ENCODE data around the gene ERGIC3.
"Not testable (repeated sequence)": the region's sequence is repeated elsewhere in the genome, so short reads cannot be mapped to it uniquely, and the experiment has no call there.

The ERGIC3 gene

GRCh38 chr20:35541783-35542662 lies at the start of gene ERGIC3:
TSS of gene ERGIC3 (plus strand) at chr20:35542078. CDS start at chr20:35542098, 20 bp downstream.
- peak; percentile 93 for DNase-seq (ENCODE audit: low read depth)

GRCh38 chr20:35492352-35492751 lies 49.5 kb upstream of the ERGIC3 start:
- no peak for DNase-seq (ENCODE audit: low read depth)

GRCh38 chr20:35496481-35496880 lies 45.4 kb upstream of the ERGIC3 start:
- DNase-seq (ENCODE audit: low read depth) = no peak

- no peak for DNase-seq (ENCODE audit: low read depth)
Observed at GRCh38 chr20:35497320-35497719, 44.6 kb upstream of the ERGIC3 start.

- DNase-seq (ENCODE audit: low read depth) = no peak
Observed at GRCh38 chr20:35497780-35498189, 44.1 kb upstream of the ERGIC3 start.

GRCh38 chr20:35499271-35499670 lies 42.6 kb upstream of the ERGIC3 start:
- DNase-seq (ENCODE audit: low read depth) = no peak

GRCh38 chr20:35502352-35502751 lies 39.5 kb upstream of the ERGIC3 start:
- DNase-seq (ENCODE audit: low read depth) = no peak

- DNase-seq (ENCODE audit: low read depth) = no peak
Observed at GRCh38 chr20:35503281-35503680, 38.6 kb upstream of the ERGIC3 start.

- no peak for DNase-seq (ENCODE audit: low read depth)
Observed at GRCh38 chr20:35503841-35504561, 37.9 kb upstream of the ERGIC3 start.

- DNase-seq (ENCODE audit: low read depth) = no peak
Observed at GRCh38 chr20:35504751-35505150, 37.1 kb upstream of the ERGIC3 start.

GRCh38 chr20:35506179-35506578 lies 35.7 kb upstream of the ERGIC3 start:
- DNase-seq (ENCODE audit: low read depth) = no peak

- DNase-seq (ENCODE audit: low read depth) = no peak
Observed at GRCh38 chr20:35506872-35507638, 34.8 kb upstream of the ERGIC3 start.

GRCh38 chr20:35508493-35509218 lies 33.2 kb upstream of the ERGIC3 start:
- no peak for DNase-seq (ENCODE audit: low read depth)

GRCh38 chr20:35510951-35511735 lies 30.7 kb upstream of the ERGIC3 start:
- DNase-seq (ENCODE audit: low read depth) = no peak

- DNase-seq (ENCODE audit: low read depth) = no peak
Observed at GRCh38 chr20:35511814-35512420, 30.0 kb upstream of the ERGIC3 start.

- DNase-seq (ENCODE audit: low read depth) = no peak
Observed at GRCh38 chr20:35514371-35514932, 27.4 kb upstream of the ERGIC3 start.

GRCh38 chr20:35515341-35515740 lies 26.5 kb upstream of the ERGIC3 start:
- DNase-seq (ENCODE audit: low read depth) = no peak

GRCh38 chr20:35515949-35516645 lies 25.8 kb upstream of the ERGIC3 start:
- DNase-seq (ENCODE audit: low read depth) = no peak

- no peak for DNase-seq (ENCODE audit: low read depth)
Observed at GRCh38 chr20:35517125-35517524, 24.8 kb upstream of the ERGIC3 start.

- not testable (repeated sequence) for DNase-seq (ENCODE audit: low read depth)
Observed at GRCh38 chr20:35517767-35518166, 24.1 kb upstream of the ERGIC3 start.

All from stimulated activated CD8-positive, alpha-beta memory T cell treated with anti-CD3 and anti-CD28 coated beads, Interleukin-15, amount 100 ng/mL, for 1 hour (primary cell).